Measurements from ENCODE around the gene MYO1F.
"Not testable (repeated sequence)": the region's sequence is repeated elsewhere in the genome, so short reads cannot be mapped to it uniquely, and the experiment has no call there.

The MYO1F gene

GRCh38 chr19:8569066-8569771 is 8.0 kb downstream of the MYO1F start:
- H3K4me3 ChIP-seq: peak overlapping the region; percentile 9; the same call in 1 of the 2 replicates
- peak overlapping the region; percentile 80 for H3K27ac ChIP-seq
- H3K36me3 ChIP-seq: no peaks in the 10 kb centered on the region

GRCh38 chr19:8567522-8568172 is 9.6 kb downstream of the MYO1F start:
- Histone ChIP-seq H3K4me3 (no peak overlapping the region), H3K36me3 (no peaks in the 10 kb centered on the region)
- TF ChIP-seq Cebpa-rat (IDR thresholded peaks at IDR 0.05): no peak

More at GRCh38 chr19:8569066-8569771, 8.0 kb downstream of the MYO1F start:
- H3K4me2 ChIP-seq: peak overlapping the region; percentile 78
- no peaks in the 10 kb centered on the region for H4K20me1 ChIP-seq
- H3K9ac ChIP-seq: peak overlapping the region; percentile 41; the same call in 1 of the 2 replicates
- H3K9me3 ChIP-seq: no peaks in the 10 kb centered on the region
- peak; percentile 96 for TF ChIP-seq Cebpa-rat (IDR thresholded peaks at IDR 0.05)
- H3K27me3 ChIP-seq: no peaks in the 10 kb centered on the region
- peaks cover 92% of the 10 kb centered on the region for H3K4me1 ChIP-seq

GRCh38 chr19:8566855-8567254 is 10.4 kb downstream of the MYO1F start:
- Histone ChIP-seq H3K9ac (no peak overlapping the region), H3K27me3 (no peaks in the 10 kb centered on the region), H3K4me2 (no peak overlapping the region), H3K36me3 (no peaks in the 10 kb centered on the region), H4K20me1 (no peaks in the 10 kb centered on the region), H3K4me3 (no peak overlapping the region), H3K27ac (no peak overlapping the region), H3K4me1 (peaks cover 83% of the 10 kb centered on the region), H3K9me3 (no peaks in the 10 kb centered on the region)
- TF ChIP-seq Cebpa-rat (IDR thresholded peaks at IDR 0.05): no peak

More at GRCh38 chr19:8567522-8568172, 9.6 kb downstream of the MYO1F start:
- Histone ChIP-seq H4K20me1 (no peaks in the 10 kb centered on the region), H3K27me3 (no peaks in the 10 kb centered on the region), H3K27ac (peak overlapping the region; percentile 78), H3K4me1 (peaks cover 85% of the 10 kb centered on the region), H3K9ac (0 out of 2 replicates have a peak overlapping the region, but pooled peaks have one; percentile 34), H3K4me2 (peak overlapping the region; percentile 78), H3K9me3 (no peaks in the 10 kb centered on the region)

- peaks cover 72% of the 10 kb centered on the region for H3K4me1 ChIP-seq
- not testable (repeated sequence) for H4K20me1 ChIP-seq, H3K9ac ChIP-seq, H3K36me3 ChIP-seq, H3K9me3 ChIP-seq, H3K4me3 ChIP-seq, H3K27me3 ChIP-seq
- H3K27ac ChIP-seq: peak overlapping the region; percentile 58
- H3K4me2 ChIP-seq: peak overlapping the region; percentile 54
These were observed 12.4 kb downstream of the MYO1F start for GRCh38 chr19:8564866-8565265.

GRCh38 chr19:8561075-8561764 is 16.0 kb downstream of the MYO1F start:
- peaks cover 45% of the 10 kb centered on the region for H3K4me1 ChIP-seq
- no peaks in the 10 kb centered on the region for H4K20me1 ChIP-seq
- H3K4me2 ChIP-seq: peak overlapping the region; percentile 19; the same call in 1 of the 2 replicates
- H3K9ac ChIP-seq: no peak overlapping the region
- H3K4me3 ChIP-seq: no peak overlapping the region
- TF ChIP-seq Cebpa-rat (IDR thresholded peaks at IDR 0.05): no peak
- no peaks in the 10 kb centered on the region for H3K36me3 ChIP-seq
- no peak overlapping the region for H3K27ac ChIP-seq
- no peaks in the 10 kb centered on the region for H3K9me3 ChIP-seq
- H3K27me3 ChIP-seq: no peaks in the 10 kb centered on the region

GRCh38 chr19:8558325-8558724 is 18.9 kb downstream of the MYO1F start:
- H3K4me3 ChIP-seq: no peak overlapping the region
- H3K27me3 ChIP-seq: no peaks in the 10 kb centered on the region
- no peak overlapping the region for H3K4me2 ChIP-seq
- no peaks in the 10 kb centered on the region for H3K9me3 ChIP-seq
- H3K9ac ChIP-seq: no peak overlapping the region
- H3K27ac ChIP-seq: no peak overlapping the region
- H4K20me1 ChIP-seq: no peaks in the 10 kb centered on the region
- H3K4me1 ChIP-seq: peaks cover 21% of the 10 kb centered on the region
- no peak for TF ChIP-seq Cebpa-rat (IDR thresholded peaks at IDR 0.05)
- peaks cover under 1% of the 10 kb centered on the region; the same call in 1 of the 2 replicates for H3K36me3 ChIP-seq

- H3K27ac ChIP-seq: peak overlapping the region; percentile 40
- no peaks in the 10 kb centered on the region for H4K20me1 ChIP-seq
- H3K4me1 ChIP-seq: peaks cover 21% of the 10 kb centered on the region
- TF ChIP-seq Cebpa-rat (IDR thresholded peaks at IDR 0.05): no peak
- peaks cover 6% of the 10 kb centered on the region; the same call in 1 of the 2 replicates for H3K36me3 ChIP-seq
- H3K27me3 ChIP-seq: no peaks in the 10 kb centered on the region
- H3K4me3 ChIP-seq: no peak overlapping the region
- no peak overlapping the region for H3K9ac ChIP-seq
- H3K4me2 ChIP-seq: peak overlapping the region; percentile 16; the same call in 1 of the 2 replicates
- no peaks in the 10 kb centered on the region for H3K9me3 ChIP-seq
These were observed 19.5 kb downstream of the MYO1F start for GRCh38 chr19:8557642-8558238.

GRCh38 chr19:8553729-8554128 is 23.5 kb downstream of the MYO1F start:
- not testable (repeated sequence) for H3K4me3 ChIP-seq, H3K36me3 ChIP-seq, H3K9me3 ChIP-seq, H3K4me2 ChIP-seq, H3K4me1 ChIP-seq, H3K27me3 ChIP-seq, H4K20me1 ChIP-seq, H3K27ac ChIP-seq, H3K9ac ChIP-seq

- H3K27ac ChIP-seq: no peak overlapping the region
- H3K36me3 ChIP-seq: peaks cover 7% of the 10 kb centered on the region; the same call in 1 of the 2 replicates
- no peak for TF ChIP-seq Cebpa-rat (IDR thresholded peaks at IDR 0.05)
- no peaks in the 10 kb centered on the region for H4K20me1 ChIP-seq
- H3K9me3 ChIP-seq: no peaks in the 10 kb centered on the region
- peaks cover 8% of the 10 kb centered on the region; the same call in 1 of the 2 replicates for H3K4me1 ChIP-seq
- no peak overlapping the region for H3K4me3 ChIP-seq
- no peak overlapping the region for H3K4me2 ChIP-seq
- no peak overlapping the region for H3K9ac ChIP-seq
- no peaks in the 10 kb centered on the region for H3K27me3 ChIP-seq
These were observed 24.4 kb downstream of the MYO1F start for GRCh38 chr19:8552810-8553209.

Measured in BLaER1 (cell line).